Kidney (tissue), 14 donors: Measurements from ENCODE around the gene ARHGEF10L. TPM values are rescaled to one million over a fixed set of nuclear protein-coding genes. Genes with fewer than 3 reads are reported as not detected.

ENCODE experiments used
- DNase-seq, 5 donors: peaks; one replicate each; pipeline ENCODE4 v3.0.0-alpha.2; 2013 to 2020
- FAIRE-seq: peaks from 2 replicates; lab custom pipeline; 2012; peaks lifted over from hg19 to GRCh38; lab: Jason Lieb, UNC
- H3K27ac ChIP-seq, 2 donors: one replicate each; pipeline ENCODE4 v1.7.0; 2013; ENCODE audit warnings: low read depth in 2 of 2, low read length in 2 of 2, inconsistent platforms in 1 of 2
- H3K27me3 ChIP-seq: one replicate; pipeline ENCODE4 v1.7.1; 2013; ENCODE audit warnings: low read length, inconsistent platforms; ENCODE audit not compliant: control insufficient read depth, insufficient read depth
- H3K36me3 ChIP-seq, 3 donors: one replicate each; pipeline versions ENCODE4 v1.7.0 to v1.7.1; 2013; ENCODE audit warnings: low read length in 3 of 3, control low read depth in 1 of 3, inconsistent platforms in 1 of 3; ENCODE audit not compliant: insufficient read depth in 3 of 3, control insufficient read depth in 2 of 3
- H3K4me1 ChIP-seq, 3 donors: one replicate each; pipeline versions ENCODE4 v1.7.0 to v1.7.1; 2013; ENCODE audit warnings: low read length in 3 of 3, inconsistent platforms in 1 of 3, low read depth in 1 of 3; ENCODE audit not compliant: control insufficient read depth in 2 of 3, insufficient read depth in 2 of 3
- H3K4me3 ChIP-seq, 3 donors: one replicate each; pipeline versions ENCODE4 v1.7.0 to v1.8.1; 2013; ENCODE audit warnings: low read length in 3 of 3, control low read depth in 1 of 3, inconsistent platforms in 1 of 3
- H3K9ac ChIP-seq, 3 donors: one replicate each; pipeline versions ENCODE4 v1.7.0 to v1.7.1; 2013; ENCODE audit warnings: low read length in 3 of 3, control low read depth in 1 of 3, inconsistent platforms in 1 of 3
- H3K9me3 ChIP-seq, 3 donors: one replicate each; pipeline versions ENCODE4 v1.7.0 to v1.7.1; 2013; ENCODE audit warnings: low read length in 3 of 3, control low read depth in 1 of 3, inconsistent platforms in 1 of 3; ENCODE audit not compliant: control insufficient read depth in 2 of 3, insufficient read depth in 1 of 3
- CTCF ChIP-seq: IDR thresholded peaks from 3 replicates; pipeline ENCODE4 v1.5.1; 2012; ENCODE audit warnings: mild to moderate bottlenecking, moderate library complexity, borderline replicate concordance; ENCODE audit not compliant: insufficient read depth; ENCODE audit errors: extremely low read depth
- intact Hi-C: fragments of 100-400 bp; cut with DNase I; formaldehyde crosslinking; loops from one replicate; pipeline ENCODE4 v1.11.1; 2022
- polyA plus RNA-seq: library from polyadenylated mRNA; stranded (reverse); fragments of 350-450 nt; fragmentation: Illumina TruSeq; extraction: RNeasy Lipid Tissue Mini Kit (QIAGEN cat#74804); gene quantifications from one replicate; pipeline ENCODE4 v1.2.3, GENCODE V29; 2014; ENCODE audit warnings: low read depth, low replicate concordance; ENCODE audit not compliant: insufficient read depth
- total RNA-seq: library from RNA; stranded (reverse); fragmentation: NEBNext Ultra II Directional; extraction: Animal tissue kit (Norgen Biotek cat#: 25700); gene quantifications from one replicate; pipeline ENCODE4 v1.2.1, GENCODE V29; 2021
- donor health status: control.
- donor health status: control.
- donor health status: control.
- donor health status: control.
- donor health status: control.
- donor health status: DM: yes; HTN: yes; CAD: no.
- donor health status: Normal renal cell carcinoma (clear cell type).

ARHGEF10L gene
- total and polyA plus RNA-seq, 2 donors from 2014 or later, result 40.8 to 91.9 TPM

GRCh38 chr1:17614586-17614985 is 75.1 kb downstream of the ARHGEF10L start:
- Histone ChIP-seq H3K27ac (peak overlapping the region in 1 of 2 donors; percentile 8), H3K4me3 (no peak overlapping the region), H3K4me1 (peaks cover 0 to 2% (median 0%) of the 10 kb centered on the region in 3 donors), H3K27me3 (no peaks in the 10 kb centered on the region), H3K9me3 (no peaks in the 10 kb centered on the region), H3K9ac (no peak overlapping the region), H3K36me3 (peaks cover 3 to 54% (median 15%) of the 10 kb centered on the region in 3 donors)
- intact Hi-C loops, result loop anchor here (5.0 kb wide), 1 partner anchor 117 kb away; no protein-coding TSS in a partner anchor
- DNase-seq (no peak), FAIRE-seq (no peak)
- TF ChIP-seq CTCF, result no peak

- Histone ChIP-seq H3K27ac (no peak overlapping the region), H3K4me3 (no peak overlapping the region), H3K9ac (no peak overlapping the region), H3K27me3 (no peaks in the 10 kb centered on the region), H3K9me3 (no peaks in the 10 kb centered on the region), H3K36me3 (peaks cover 3 to 55% (median 16%) of the 10 kb centered on the region in 3 donors), H3K4me1 (peaks cover 0 to 2% (median 0%) of the 10 kb centered on the region in 3 donors)
- DNase-seq (no peak), FAIRE-seq (no peak)
- intact Hi-C loops, result no loop called here
- TF ChIP-seq CTCF, result no peak
Observed at GRCh38 chr1:17615157-17615556, 75.7 kb downstream of the ARHGEF10L start.

GRCh38 chr1:17615959-17616358 is 76.5 kb downstream of the ARHGEF10L start:
- H3K9ac ChIP-seq, result no peak overlapping the region
- no peak overlapping the region for H3K27ac ChIP-seq
- no peak overlapping the region for H3K4me3 ChIP-seq
- H3K36me3 ChIP-seq, result peaks cover 3 to 56% (median 16%) of the 10 kb centered on the region in 3 donors
- peaks cover 0 to 2% (median 0%) of the 10 kb centered on the region in 3 donors for H3K4me1 ChIP-seq
- intact Hi-C loops, result no loop called here
- no peaks in the 10 kb centered on the region for H3K9me3 ChIP-seq
- FAIRE-seq (no peak), DNase-seq (no peak)
- no peaks in the 10 kb centered on the region for H3K27me3 ChIP-seq
- no peak for TF ChIP-seq CTCF
